ENCODE data around the gene BEST3. TPM values are rescaled to one million over a fixed set of nuclear protein-coding genes. Genes with fewer than 3 reads are reported as not detected.

Gene BEST3
- total RNA-seq, 4 donors from 2014 or later = not detected

DNA sequence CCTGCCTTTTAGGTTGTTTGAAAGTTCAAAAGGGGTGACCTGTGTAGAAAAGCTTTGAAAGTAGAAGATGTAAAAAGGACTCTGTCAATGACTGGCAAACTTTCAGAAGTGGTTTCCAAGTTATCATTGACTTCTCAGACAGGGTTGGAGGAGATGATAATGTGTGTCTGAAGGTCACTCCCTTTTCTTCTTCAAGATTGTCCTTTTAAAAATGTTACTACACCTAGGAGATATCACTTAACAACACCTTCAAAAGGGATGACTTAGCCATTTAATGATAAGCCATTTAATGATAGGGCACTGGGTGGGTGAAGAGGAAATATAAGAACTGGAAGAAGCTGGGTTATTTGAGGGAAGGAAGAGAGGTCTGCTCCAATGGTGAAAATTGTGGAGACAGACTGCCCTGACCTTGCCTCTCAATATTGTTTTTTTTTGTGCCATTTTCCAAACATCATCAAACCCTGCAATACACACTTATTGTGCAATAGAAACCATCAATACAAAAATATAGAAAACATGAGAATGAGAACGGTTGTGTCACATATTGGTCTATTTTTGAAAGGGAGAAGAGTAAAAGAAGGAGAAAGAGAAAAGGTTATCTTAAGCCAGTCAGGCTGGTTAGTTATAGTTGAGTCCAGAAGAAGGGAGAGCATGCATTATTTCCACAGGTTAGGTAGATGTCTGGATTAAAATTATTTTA lies 38.8 kb downstream of the BEST3 start:
- no peak for ATAC-seq (ENCODE audit: low FRiP score)
- no peak for DNase-seq (ENCODE audit: low spot score)
- TF ChIP-seq, protein P1, sequence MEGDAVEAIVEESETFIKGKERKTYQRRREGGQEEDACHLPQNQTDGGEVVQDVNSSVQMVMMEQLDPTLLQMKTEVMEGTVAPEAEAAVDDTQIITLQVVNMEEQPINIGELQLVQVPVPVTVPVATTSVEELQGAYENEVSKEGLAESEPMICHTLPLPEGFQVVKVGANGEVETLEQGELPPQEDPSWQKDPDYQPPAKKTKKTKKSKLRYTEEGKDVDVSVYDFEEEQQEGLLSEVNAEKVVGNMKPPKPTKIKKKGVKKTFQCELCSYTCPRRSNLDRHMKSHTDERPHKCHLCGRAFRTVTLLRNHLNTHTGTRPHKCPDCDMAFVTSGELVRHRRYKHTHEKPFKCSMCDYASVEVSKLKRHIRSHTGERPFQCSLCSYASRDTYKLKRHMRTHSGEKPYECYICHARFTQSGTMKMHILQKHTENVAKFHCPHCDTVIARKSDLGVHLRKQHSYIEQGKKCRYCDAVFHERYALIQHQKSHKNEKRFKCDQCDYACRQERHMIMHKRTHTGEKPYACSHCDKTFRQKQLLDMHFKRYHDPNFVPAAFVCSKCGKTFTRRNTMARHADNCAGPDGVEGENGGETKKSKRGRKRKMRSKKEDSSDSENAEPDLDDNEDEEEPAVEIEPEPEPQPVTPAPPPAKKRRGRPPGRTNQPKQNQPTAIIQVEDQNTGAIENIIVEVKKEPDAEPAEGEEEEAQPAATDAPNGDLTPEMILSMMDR (IDR thresholded peaks at IDR 0.05) = no peak

DNA sequence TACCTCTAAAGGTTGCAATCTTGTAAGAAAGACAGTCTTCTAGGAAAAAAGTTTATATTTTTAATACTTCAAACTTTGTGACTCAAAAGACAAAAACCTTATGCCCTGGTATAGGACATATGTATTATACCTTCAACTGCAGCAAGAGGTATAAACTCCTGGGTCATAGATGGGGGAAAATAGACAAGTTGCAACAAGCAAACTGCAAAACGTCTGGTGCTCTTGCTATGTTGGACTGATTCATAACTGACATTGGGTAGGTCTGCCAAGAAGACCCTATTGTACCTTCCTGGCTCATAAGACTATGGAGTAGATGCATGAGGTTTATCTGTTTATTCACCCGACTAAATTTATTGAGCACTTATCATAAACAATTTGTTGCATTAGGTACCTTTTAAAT lies 40.9 kb downstream of the BEST3 start:
- DNase-seq (ENCODE audit: low spot score) = no peak
- TF ChIP-seq, protein P1 (IDR thresholded peaks at IDR 0.05) = no peak
- ATAC-seq (ENCODE audit: low FRiP score) = no peak

DNA sequence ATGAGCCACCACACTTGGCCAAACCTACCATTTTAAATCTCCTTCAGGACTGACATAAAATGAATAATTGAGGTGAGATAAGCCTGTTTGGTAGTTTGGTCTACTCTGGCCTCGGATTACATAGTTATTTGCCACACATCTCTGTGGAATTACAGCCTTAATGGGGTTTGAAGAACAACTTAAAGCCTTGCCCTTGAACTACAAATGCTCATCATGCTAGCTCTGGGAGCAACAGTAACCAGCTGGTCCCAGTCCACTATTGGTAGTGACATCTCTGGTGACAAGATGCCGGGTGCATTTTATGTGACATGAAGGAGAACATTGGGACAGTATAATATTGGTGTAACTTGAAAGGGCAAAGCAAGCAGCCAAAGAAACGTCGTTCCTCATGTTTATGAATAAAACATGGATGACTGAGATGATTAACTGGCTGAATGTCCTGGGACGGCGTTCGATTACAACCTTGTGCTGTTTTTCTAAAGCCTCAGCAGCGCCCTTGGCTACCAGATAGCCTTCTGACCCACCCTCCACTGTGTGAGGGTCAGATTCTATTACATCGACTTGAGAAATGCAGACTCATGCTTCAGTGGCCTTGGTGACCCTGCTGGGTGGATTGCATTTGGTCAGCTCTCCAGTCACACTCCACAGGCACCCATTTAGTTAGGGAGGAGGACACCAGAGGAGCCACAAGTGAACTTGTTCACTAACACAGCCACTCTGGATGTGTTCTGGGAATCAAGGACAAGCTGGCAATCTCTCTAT lies 41.5 kb downstream of the BEST3 start:
- ATAC-seq (ENCODE audit: low FRiP score) (no peak), DNase-seq (ENCODE audit: low spot score) (no peak)
- TF ChIP-seq, protein P1 (IDR thresholded peaks at IDR 0.05) = no peak

DNA sequence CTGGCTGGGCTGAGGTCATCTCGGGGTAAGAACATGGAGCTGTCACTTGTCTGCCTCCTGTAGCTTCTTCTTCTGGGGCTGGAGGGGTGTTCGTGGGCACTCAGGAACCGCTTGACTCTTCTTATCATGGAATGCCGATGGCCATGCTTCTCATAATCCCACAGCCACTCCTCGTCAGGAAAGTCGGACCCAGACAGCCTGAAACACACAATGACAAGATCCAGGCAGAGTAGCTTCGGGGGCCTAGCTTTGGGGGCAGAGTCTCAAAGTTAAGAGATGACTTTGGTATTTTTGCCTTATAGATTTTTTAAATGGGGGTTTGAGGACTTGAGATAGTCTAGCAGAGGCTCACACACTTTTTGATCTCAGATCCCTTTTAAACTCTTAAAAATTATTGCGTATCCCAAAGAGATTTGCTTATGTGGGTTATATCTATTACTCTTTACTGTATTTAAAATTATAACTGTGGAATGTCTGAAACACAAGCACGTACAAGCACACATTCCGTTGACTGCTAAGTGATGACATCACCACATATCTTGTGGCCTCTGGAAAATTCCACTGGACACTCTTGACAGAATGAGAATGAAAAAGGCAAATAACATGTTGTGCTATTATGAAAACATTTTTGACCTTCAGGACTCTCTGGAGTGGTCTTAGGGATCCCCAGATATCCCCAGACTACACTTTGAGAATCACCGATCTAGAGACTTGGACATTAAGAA lies 43.3 kb downstream of the BEST3 start:
- TF ChIP-seq, protein P1 (IDR thresholded peaks at IDR 0.05) = no peak
- DNase-seq (ENCODE audit: low spot score) (no peak), ATAC-seq (ENCODE audit: low FRiP score) (no peak)

DNA sequence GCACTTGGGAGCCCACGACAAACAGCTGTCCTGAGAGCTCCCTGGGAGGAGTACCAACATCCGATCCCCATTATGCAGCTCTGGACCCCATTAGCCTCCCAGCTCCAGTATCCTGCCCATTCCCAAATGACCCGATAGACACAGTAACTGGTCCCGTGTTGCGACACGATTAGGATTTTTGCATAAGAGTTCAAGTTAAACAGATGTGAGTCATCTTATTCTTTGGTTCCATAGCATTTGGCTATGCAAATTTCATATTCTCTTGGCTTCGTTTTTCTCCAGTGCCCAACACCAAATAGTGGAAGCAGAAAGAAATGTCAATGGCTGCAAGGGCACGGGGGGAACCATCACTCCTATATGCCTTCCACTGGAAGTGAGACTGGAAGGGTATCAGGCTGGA lies 45.4 kb downstream of the BEST3 start:
- ATAC-seq (ENCODE audit: low FRiP score) (no peak), DNase-seq (ENCODE audit: low spot score) (no peak)
- TF ChIP-seq, protein P1 (IDR thresholded peaks at IDR 0.05) = no peak

DNA sequence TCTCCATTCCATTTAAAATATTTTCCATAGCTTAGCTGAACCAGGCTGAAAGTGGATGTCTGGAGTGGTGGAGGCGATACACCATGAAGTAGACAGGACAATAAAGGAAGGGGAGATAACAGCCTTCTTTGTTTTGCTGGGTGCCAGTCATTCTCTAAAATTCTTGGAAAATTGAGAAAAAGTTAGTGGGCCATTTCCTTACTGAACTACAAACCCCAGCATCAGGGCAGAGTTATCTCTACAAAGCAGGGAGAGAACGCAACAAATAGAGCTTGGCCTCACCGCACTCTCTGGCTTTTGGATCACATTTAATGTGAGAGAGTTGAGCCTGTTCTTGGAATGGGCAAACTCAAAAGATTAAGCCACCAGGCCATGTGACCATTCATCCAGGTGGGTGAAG lies 47.2 kb downstream of the BEST3 start:
- no peak for DNase-seq (ENCODE audit: low spot score)
- ATAC-seq (ENCODE audit: low FRiP score) = no peak

More for the DNA sequence above, 47.2 kb downstream of the BEST3 start:
- TF ChIP-seq, protein P1 (IDR thresholded peaks at IDR 0.05) = no peak

Data from omental fat pad (tissue), 4 donors.